ENCODE data around the gene TFCP2.
"Not testable (repeated sequence)": the region's sequence is repeated elsewhere in the genome, so short reads cannot be mapped to it uniquely, and the experiment has no call there.

DNA sequence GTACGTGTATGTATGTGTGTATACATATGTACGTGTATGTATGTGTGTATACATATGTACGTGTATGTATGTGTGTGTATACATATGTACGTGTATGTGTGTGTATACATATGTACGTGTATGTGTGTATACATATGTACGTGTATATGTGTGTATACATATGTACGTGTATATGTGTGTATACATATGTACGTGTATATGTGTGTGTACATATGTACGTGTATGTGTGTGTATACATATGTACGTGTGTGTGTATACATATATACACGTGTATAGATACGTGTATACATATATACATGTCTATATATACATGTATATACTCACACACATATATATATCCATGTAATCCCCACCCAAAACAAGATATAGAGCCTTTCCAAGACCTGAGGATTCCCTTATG lies 46.9 kb upstream of the TFCP2 start:
- not testable (repeated sequence) for TF ChIP-seq ZNF19 (tag by site-specific recombination; IDR thresholded peaks at IDR 0.05; ENCODE audit: low read depth); REST (tag by site-specific recombination; IDR thresholded peaks at IDR 0.05); ZNF175 (tag by site-specific recombination; IDR thresholded peaks at IDR 0.05); PBX3 (CRISPR knock-in tag; IDR thresholded peaks at IDR 0.05)
